GM21381 (cell line): ENCODE measurements around the gene WDR54.

Experiments used
- ATAC-seq: cut with Tn5 transposase; IDR thresholded peaks from one replicate; pipeline ENCODE4 v1.9.1; 2021; ENCODE audit warnings: mild to moderate bottlenecking, moderate library complexity; ENCODE audit not compliant: unreplicated experiment

Gene WDR54

GRCh38 chr2:74474899-74475298 is 53.4 kb downstream of the WDR54 start:
- ATAC-seq, result no peak
